Fibroblast of peridontal ligament (primary cell): ENCODE results near the gene SCFD2.
"Not testable (repeated sequence)": the region's sequence is repeated elsewhere in the genome, so short reads cannot be mapped to it uniquely, and the experiment has no call there.

ENCODE experiments used
- DNase-seq: peaks from one replicate; pipeline ENCODE4 v3.0.0-alpha.2; 2010; ENCODE audit errors: extremely low read depth

SCFD2 gene

DNA sequence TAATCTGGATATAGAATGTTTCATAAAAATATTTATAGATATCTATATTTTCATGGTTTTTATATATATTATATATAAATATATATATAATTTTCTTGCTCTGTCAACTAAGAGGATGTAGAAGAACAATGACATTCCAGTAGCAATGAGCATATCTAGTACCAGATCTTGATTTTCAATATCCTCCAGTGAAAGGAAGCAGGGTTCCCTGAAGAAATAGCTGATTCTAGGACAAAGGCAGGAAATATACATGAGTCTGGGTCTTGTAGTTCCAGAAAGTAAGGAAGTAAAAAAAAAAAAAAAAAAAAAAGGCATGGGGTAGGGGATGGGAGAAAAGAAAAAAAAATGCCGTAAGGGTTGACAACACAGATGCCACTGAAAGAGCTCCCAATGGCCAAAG lies 262.4 kb downstream of the SCFD2 start:
- no peak for DNase-seq

DNA sequence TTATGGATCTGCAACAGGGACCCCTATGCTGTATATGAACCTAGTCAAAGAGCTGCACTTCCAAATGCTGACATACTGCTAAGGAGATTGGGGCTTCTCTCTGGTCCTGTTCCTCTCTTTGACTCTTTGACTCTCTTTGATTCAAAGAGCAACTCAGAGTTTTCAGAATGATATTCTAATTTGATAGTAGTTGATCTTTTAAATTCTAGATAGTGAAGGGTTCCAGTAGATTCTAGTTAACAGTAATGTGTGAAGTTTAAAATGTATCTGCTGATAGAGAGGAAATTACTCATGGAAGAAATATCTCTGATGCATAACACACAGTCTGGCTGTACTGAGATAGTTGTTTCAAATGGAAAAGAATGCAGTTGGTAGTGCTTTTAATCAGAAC lies 264.7 kb downstream of the SCFD2 start:
- DNase-seq = peak; percentile 77

DNA sequence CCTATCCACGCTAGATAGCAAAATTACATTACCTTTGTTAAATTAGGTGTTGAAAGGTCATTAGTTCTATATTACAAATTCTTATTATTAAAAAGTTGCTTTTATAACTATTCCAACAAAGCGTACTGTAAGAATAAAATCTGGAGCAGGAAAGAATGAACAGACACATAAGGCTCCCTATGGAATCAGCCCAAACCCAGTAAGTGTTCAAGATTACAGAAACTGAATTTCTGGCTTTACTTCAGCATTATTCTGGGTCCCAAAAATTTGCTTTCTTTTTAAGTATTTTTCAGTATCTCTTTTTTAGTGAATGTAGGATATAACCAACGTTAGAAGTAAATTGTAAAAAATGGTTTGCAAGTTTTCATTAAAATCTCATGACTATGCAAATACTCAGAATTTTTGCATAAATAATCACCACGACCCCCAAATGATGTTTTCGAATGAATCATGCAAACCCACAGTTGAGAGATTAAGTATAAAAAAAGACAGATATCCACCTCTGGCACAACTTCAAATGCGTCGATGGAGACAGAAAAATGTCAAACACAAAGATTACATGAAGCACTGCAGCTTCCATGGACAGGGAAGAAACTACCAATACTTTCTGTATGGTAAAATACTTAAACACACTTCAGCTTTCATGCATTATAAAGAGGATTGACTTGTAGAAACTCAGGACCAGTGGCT lies 265.2 kb downstream of the SCFD2 start:
- DNase-seq = peak; percentile 44

DNA sequence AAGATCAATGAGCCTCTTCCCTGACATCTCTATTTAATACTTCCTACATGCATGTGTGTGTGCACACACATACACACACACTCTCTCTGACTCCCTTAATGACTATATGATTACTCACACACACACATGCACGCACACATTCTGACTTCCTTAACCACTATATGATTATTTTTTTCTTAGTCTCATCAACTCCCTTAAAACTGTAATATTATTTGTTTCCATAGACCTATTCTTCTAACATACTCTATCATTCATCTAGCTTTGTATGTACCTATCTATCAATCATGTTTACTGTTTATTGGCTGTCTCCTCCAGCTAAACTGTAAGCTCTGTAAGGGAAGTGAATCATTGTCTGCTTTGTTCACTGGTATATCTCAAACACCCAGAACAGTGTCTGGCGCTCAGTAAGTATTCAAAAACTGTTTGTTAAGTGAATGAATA lies 267.2 kb downstream of the SCFD2 start:
- DNase-seq = peak; percentile 55

DNA sequence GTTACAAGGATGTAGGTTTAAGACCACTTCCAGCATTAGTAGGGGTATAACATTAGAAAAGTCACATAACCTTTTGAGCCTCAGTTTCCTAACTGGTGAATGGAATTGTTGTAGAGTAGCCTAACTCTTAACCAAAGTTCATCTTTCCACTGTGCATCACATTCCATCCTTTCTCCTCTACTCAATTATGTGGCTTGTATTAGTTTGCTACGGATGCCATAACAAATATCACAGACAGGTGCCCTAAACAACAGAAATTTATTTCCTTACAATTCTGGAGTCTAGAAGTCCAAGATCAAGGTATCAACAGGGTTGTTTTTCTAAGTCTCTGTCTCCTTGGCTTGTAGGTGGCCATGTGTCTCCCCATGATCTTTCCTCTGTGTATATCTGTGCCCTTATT lies 271.8 kb downstream of the SCFD2 start:
- DNase-seq = no peak

DNA sequence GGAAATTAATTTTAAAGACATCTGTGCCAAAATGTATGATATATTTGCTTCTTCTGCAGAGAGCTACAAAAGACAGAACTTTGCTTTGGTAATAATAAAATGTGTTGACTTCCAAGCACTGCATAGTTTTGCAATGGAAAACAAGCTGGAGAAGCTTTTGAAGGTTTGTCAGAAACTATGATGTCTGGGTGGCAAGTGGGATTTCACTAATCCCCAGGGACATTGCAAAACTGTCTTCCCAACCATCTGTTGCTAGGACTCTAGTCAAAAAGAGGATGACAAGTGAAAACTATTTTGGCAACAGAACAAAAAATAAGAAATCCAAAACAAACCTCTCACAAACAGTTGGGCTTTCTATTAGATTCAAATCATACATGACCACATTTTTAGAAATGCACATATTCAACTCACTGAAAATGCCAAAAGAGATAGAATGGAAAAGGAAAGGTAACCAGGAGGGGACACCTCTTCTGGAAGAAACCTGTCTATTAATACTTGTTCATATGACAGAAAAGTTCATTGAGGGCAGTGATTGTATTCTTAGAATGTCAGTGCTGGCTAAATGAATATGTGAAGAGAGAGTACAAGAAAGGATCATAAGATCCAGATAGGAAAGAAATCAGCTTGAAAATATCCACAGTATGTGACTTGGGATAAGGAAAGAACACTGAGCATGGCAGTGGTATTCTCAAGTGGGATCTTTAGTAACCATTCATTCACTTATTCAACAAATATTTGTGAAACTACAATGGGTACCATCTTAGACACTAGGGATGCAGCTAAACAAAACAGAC lies 275.7 kb downstream of the SCFD2 start:
- peak; percentile 43 for DNase-seq

DNA sequence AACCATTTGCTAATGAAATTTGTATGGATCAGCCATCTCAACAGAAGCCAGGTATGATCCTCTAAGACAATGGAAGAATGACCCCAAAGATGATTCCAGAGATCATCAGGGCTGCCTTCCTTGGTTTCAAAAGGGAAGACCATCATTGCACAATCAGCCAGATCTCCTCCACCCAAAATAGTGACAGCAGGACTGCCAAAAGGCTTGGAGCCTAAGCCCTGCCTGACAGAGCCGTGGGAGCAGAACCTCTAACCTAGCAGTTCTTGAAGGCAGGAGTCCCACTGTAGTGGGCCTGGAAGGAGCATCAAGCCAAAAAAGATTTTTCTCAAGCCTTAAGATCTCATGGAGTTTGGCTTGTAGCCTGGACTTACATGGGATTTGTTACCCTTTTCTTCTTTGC lies 277.7 kb downstream of the SCFD2 start:
- DNase-seq = no peak

DNA sequence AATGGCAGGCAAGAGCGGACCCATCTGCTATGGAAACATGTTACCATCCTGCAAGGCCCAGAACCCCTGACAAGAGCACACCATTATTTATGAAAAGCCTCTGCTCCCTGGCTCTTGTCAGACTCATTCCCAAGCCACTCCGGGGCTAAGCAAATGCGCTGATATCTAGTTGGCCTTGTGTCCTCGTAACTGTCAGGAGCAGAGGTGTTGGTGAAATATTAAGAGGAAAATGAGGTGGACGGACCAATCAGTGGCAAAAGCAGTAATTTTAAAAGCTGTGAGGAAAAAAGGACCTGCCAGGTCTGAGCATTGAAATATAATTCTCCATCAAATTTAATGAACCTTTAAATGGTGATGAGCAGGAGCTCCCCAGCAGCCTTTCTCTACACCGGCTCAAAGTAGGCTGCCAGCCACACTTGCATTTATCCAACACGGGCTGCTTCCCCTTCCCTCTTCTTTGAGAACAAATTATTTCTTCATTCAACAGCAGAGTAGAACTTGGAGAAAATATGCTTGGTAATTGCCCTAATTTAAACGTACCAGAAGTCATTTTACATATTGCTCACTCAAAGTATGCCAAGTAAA lies 289.4 kb downstream of the SCFD2 start:
- no peak for DNase-seq

DNA sequence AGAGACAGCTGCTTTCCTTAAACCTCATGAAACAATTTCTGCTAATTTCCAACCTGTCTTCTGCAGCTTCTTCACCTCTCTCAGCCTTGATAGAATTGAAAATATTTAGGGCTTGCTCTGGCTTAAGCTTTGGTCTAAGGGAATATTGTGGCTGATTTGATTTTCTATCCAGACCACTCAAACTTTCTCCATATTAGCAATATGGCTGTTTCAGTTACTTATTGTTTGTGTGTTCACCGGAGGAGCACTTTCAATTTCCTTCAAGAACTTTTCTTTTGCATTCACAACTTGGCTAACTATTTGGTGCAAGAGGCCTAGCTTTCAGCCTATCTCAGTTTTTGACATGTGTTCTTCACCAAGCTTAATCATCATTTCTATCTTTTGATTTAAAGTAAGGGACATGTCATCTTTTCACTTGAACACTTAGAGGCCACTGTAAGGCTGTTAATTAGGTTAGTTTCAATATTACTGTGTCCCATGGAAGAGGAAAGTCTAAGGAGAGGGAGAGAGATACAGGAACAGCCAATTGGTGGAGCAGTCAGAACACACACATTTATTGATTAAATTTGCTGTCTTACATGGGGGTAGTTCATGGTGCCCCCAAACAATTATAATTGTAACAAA lies 290.6 kb downstream of the SCFD2 start:
- no peak for DNase-seq

DNA sequence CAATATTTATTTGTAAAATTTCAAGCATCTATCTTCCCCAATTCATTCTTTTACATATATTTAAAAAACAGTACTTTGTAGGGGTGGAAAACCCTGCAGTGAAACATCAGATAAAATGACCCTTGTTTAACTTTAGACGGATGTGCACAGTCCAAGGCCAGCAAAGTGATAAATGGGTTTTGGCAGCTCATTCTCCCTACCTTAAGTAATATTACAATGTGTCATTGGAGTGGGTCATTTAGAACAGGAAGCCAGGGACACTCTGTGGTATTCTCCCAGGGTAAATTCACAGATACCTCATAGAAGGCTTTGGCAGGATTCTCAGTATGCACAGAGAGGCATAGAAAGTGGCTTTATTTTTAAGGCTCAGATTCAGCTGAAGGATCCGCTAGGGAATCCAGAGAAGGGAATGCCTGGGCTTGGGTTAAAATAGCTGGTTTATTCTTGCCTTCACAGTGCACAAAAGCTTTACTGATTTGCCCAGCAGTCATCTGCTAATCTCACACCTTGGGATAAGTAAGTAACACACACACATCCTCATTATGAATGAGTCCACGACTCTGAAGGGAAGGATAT lies 297.0 kb downstream of the SCFD2 start:
- no peak for DNase-seq

DNA sequence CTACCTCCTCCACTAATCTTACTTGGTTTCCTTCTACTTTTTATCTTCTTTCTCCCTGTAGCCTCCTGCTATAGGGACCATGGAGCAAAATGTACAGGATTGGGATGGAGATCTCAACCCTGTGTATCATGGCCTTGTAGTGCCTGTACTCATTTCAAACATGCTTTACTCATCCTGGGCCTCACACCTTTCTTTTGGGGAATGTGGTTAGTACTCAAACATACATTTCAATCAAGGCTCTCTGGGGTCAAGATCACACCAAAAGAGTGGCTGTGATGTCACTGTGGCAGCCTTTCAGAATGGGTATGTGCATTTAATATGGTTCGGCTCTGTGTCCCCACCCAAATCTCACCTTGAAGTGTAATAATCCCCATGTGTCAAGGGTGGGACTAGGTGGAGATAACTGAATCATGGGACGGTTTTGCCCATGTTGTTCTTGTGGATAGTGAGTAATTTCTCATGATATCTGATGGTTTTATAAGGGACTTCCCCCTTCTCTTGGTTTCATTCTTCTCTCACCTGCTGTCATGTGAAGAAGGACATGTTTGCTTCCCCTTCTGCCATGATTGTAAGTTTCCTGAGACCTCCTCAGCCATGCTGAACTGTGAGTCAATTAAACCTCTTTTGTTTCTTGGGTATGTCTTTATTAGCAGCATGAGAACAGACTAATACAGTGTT lies 298.6 kb downstream of the SCFD2 start:
- no peak for DNase-seq

DNA sequence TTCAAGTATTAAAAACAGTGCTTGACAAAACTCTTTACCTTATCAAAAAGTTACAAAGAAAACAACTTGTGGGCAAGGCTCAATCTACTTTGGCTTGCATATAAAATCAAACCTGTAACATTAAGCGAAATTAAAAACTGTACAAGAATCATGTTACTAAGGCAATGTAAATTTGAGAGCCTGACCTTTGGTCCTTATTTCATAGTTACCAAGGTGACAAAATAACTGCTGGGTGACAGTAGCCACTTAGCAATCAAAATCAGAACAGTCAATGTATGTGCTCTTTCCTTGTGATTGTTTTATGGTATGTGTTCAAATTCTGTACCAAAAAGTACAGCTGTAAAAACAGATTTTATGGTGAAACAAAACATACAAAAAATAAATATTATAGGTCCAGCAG lies 299.7 kb downstream of the SCFD2 start:
- no peak for DNase-seq

DNA sequence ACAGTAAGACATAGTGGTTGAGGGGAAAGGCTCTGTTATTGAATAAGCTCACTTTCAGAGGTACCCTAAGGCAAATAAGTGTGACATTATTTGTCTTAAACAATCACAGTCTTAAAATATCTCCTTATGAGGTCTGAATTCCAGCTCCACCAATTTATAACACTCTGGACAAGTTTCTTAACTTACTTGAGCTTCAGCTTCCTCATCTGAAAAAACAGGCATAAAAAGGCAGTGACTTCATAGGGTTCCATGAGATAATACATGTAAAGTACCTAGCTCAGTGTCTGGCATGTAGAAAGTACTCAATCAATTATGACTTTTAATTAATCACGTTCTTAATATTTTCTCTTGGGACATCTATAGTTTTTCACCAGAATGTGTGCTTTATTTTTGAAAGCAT lies 301.3 kb downstream of the SCFD2 start:
- DNase-seq = no peak

DNA sequence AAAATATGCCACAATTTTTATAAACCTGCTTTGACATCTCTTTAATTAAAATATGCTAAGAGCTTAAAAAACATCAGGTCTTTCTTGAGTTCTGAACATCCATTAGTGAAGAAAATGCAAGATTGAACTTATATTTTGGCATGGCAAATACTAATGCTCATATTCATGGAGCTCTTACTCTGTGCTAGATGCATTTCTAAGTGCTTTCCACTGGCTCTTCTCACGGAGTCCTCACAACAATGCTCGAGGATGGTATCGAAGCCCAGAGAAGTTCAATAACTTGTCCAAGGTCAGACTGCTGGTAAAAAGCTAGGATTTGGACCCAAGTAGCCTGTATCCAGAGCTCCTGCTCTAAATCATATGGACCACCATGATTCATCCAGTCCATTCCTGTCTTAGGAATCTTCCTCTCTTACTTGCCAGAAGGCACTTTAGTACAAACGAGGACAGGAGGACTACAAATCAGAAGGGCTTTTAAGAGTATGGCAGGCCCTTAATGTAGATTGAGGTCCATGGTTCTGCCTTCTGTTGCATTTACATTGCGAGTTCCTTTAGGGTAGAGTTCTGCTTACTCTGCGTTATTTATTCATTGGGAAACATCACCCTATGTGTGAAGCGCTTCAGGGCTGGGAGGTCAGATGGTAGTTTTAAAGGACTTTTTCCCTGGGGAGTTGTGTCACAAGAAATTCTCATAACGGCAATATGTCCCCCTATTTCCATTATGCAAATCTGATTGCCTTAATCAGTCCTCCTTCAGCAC lies 304.6 kb downstream of the SCFD2 start:
- DNase-seq = no peak

DNA sequence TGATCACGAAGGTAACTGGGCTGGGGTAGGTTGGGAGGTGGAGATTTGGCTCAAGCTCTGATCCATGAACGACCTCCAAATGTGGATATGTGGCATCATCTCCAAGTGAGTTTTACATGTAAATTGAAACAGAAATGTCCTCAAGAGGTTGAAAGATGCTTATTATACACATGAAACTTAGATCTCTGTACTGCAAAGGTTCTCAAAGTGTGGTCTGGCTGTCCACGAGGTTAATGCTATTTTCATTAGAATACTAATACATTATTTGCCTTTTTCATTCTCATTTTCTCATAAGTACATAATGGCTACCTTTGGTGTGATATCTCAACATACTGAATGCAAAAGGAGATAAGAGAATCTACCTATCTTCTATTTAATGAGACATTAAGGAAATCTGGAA lies 305.6 kb downstream of the SCFD2 start:
- no peak for DNase-seq

DNA sequence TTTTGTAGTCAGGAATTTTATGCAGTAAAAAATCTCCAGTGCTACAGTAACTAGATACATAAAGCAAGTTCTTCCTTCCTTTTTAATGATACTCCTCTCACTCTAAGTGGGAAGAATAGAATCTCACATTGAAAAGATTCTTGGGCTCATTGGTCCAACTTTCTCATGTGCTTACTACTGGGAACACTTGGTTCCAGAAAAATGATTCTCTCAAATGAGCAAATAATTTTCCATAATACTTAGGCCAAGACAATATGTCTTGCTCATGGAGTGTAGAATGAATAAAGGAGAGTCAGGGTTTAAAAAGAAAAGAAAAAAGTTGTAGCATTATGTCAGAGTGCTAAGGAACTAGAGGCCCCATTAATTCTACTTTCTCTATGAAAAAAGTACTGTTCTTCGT lies 306.0 kb downstream of the SCFD2 start:
- no peak for DNase-seq

DNA sequence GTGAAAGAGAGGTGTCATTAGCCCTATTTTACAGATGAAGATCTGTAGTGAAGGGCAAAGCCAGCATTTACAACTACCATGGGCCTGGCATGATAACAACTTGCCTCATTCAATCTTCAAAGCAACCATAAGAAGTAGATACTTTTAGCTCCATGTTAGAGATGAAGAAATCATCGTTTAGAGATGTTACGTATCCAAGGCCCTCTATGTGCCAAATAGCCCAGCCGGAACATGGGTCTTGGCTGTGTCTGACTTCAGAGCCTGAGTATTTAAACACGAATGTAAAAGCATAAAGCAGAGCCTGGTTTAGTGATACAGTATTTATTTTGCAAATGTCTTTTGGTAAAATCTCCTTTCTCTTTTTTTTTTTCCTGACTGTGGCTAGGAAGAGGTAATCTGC lies 306.6 kb downstream of the SCFD2 start:
- DNase-seq = peak; percentile 18

DNA sequence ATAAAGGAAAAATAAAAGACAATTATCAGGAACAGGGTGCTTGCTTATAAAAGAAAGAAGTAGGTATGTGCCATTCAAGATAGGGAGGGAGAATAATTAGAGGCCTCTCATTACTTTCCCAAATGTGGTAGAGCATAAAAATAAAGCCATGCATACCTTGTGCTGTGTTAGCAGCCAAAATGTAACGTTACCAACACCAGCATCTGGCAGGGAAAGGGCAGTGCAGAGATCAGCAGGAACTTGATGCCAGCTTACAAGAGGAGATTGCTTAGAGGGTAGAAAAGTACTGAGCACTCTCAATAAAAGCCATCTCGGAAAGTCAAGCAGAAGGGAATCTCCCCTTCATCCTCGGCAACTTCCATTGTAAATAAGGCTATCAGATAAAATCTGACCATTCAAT lies 308.2 kb downstream of the SCFD2 start:
- no peak for DNase-seq

DNA sequence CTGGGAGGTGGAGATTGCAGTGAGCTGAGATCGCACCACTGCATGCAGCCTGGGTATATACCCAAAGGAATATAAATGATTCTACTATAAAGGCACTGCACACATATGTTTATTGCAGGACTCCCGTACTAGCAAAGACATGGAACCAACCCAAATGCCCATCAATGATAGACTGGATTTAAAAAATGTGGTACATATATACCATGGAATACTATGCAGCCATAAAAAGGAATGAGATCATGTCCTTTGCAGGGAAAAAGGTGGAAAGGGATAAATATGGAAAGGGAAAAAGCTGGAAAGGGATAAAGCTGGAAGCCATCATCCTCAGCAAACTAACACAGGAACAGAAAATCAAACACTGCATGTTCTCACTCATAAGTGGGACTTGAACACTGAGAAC lies 308.8 kb downstream of the SCFD2 start:
- DNase-seq = not testable (repeated sequence)

DNA sequence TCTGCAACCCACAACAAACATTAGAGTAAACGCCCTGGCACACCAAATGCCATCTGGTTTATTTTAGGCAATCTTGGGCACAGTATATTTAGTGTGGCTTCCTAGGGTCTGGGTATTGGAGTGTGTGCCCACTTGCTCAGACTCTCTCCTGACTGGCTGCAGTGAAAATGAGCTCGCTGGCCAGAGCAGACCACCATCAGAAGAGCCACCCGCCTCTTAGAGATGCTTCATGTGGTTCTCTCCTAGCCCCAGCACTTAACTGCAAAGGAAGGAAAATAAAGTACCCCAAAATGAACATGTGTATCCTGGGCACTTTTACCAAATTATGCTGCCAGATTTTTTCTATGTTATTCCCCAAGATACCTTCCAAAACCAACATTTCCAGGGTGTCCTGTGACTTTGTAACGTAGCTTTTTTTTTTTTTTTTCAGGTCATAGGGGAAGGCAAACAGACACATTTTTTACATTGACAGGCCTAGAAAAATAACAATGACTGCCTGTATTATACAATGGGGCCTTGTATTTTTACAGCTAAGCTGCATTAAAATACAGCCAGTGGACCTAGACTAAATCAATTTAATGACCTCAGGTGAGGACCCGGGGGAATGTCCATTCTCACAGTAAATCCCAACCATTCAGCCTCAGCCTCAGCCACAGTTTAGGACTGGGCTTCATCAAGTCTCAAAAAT lies 310.0 kb downstream of the SCFD2 start:
- DNase-seq = no peak
